ENCODE measurements around the gene USP47. TPM values are rescaled to one million over a fixed set of nuclear protein-coding genes. Genes with fewer than 3 reads are reported as not detected.

The USP47 gene
- total RNA-seq, 2 experiments from 2014 or later = 34.5 to 38.4 TPM

DNA sequence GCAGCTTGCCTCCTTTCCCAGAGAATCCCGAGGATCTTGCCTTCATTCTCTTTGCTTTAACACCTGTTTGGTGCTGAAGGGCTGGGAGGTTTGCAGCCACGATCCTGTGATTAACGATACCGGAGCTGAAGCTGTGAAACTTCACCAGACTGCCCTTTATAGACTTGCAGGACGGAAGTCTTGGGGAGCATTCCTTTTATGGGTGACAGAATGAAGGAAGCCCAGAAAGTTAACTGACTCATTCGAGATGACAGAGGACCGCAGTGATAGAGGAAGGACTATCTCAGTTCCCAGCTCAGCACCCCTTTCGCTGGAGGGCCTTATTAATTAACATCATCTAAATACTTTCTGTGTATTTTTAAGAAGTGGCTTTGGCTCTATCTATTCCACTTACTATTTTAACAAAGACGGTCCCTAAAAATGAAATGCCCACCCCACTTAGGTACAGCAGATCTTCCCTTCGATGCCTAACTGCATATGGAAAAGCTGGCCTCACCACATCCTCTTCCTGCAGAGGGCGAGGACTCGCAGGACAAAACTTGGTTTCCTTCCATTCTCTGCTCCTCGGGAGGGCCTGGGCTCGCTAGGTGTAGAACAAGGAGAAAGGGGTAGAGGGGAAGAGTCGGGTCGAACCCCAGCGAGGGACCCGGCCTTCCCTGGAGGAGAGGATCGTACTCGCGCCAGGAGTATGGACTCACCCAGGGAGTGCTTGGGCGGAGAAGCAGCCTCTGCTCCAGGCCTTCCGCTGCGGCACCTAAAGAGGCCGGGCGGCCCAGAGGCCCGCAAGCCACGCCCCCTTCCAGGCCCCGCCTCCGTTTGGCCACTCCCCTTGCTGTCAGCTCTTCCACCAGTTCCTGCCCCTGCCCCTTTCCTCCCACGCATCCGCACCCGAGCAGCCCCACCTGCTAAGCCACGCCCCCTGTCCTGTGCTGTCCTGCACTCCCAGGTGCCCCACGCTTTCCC lies 30.7 kb upstream of the USP47 start:
- ChIA-PET POLR2A (no interaction called here), CTCF (interaction anchor here (0.8 to 1.0 kb wide), 2 partner anchors 12 to 39 kb away, joined by 3 read pairs; no protein-coding TSS in a partner anchor)
- Mint-ChIP-seq H3K4me1 (ENCODE audit: low read depth) (no peaks in the 10 kb centered on the region), H3K27me3 (ENCODE audit: low read depth) (peaks cover 9% of the 10 kb centered on the region), H3K9me3 (ENCODE audit: insufficient read depth) (no peaks in the 10 kb centered on the region), H3K27ac (no peak overlapping the region), H3K36me3 (ENCODE audit: low read depth) (no peaks in the 10 kb centered on the region), H3K4me3 (no peak overlapping the region)
- ATAC-seq (no peak), DNase-seq (no peak)

DNA sequence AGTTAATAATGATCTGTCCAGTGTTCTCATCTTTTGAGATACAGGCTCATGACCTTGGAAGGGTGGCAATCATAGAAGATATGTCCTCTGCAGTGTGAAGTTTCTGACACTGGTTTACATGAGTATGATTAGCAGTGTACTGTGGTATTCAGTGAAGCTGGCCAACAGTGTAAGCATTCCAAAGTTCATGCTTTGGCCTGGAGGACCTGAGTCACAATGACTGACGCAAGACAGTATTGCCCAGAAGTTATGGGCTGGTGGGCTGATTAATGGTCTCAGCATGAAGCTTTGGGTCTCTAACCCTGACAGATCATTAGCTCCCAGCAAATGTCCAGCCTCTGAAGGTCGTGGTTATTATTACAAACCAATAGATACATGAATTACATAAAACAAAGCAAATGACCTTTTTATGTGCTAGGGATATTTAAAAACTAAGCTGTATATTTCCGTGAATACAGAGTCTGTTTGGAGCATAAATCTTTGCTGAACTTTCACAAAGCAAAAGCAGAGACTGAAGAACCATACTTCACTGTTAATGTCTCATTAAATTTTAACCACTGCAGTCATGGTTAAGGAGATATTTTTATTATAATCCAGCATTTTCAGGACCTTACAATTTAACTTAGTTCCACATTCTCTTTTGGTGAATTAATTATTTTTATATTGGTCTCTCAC lies 28.3 kb upstream of the USP47 start:
- Mint-ChIP-seq H3K4me1 (ENCODE audit: low read depth) (no peaks in the 10 kb centered on the region), H3K36me3 (ENCODE audit: low read depth) (no peaks in the 10 kb centered on the region), H3K4me3 (no peak overlapping the region), H3K9me3 (ENCODE audit: insufficient read depth) (no peaks in the 10 kb centered on the region), H3K27me3 (ENCODE audit: low read depth) (peaks cover 6% of the 10 kb centered on the region), H3K27ac (no peak overlapping the region)
- ATAC-seq (no peak), DNase-seq (no peak)
- CTCF ChIA-PET = interaction anchor here (1.5 kb wide), 1 partner anchor 14 kb away, joined by 5 read pairs; no protein-coding TSS in a partner anchor
- POLR2A ChIA-PET = no interaction called here

DNA sequence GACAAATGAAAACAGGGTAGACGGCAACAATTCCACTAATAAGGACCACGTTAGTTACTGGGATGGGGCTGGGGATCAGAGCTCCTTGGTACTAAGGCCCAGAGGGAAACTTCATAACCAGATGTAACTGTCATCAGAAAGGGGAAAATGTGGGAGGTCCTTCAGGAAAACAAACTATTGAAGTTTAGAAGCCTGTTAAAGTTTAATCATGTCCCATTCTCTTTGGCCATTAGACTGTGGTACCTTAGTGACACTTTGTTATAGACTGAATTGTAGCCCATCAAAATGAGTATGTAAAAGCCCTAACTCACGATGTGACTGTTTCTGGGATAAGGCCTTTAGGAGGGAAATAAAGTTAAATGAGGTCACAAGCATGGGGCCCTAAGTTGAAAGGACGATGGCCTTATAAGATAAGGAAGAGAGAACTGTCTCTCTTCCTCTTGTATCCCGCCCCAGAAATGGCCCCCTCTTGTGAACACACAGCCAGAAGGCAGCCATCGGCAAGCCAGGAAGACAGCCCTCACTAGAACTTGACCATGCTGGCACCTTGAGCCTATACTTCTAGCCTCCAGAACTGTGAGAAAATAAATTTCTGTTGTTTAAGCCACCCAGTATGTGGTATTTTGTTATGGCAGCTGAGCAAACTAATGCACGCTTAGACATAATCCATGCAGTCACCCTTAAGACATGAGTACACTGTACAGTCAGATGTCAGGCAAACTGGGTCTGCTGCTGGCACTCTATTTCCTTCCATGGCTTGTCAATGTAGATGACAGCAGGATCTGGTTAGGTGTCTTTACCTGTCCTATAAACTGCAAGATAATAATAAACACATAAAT lies 26.9 kb upstream of the USP47 start:
- H3K4me1 Mint-ChIP-seq (ENCODE audit: low read depth) = no peaks in the 10 kb centered on the region
- H3K27ac Mint-ChIP-seq = no peak overlapping the region
- ChIA-PET POLR2A (no interaction called here), CTCF (interaction anchor here (1.5 kb wide), 1 partner anchor 16 kb away, joined by 5 read pairs; no protein-coding TSS in a partner anchor)
- no peak overlapping the region for H3K4me3 Mint-ChIP-seq
- DNase-seq (no peak), ATAC-seq (no peak)
- no peaks in the 10 kb centered on the region for H3K9me3 Mint-ChIP-seq (ENCODE audit: insufficient read depth)
- no peaks in the 10 kb centered on the region for H3K36me3 Mint-ChIP-seq (ENCODE audit: low read depth)
- H3K27me3 Mint-ChIP-seq (ENCODE audit: low read depth) = peaks cover 5% of the 10 kb centered on the region

DNA sequence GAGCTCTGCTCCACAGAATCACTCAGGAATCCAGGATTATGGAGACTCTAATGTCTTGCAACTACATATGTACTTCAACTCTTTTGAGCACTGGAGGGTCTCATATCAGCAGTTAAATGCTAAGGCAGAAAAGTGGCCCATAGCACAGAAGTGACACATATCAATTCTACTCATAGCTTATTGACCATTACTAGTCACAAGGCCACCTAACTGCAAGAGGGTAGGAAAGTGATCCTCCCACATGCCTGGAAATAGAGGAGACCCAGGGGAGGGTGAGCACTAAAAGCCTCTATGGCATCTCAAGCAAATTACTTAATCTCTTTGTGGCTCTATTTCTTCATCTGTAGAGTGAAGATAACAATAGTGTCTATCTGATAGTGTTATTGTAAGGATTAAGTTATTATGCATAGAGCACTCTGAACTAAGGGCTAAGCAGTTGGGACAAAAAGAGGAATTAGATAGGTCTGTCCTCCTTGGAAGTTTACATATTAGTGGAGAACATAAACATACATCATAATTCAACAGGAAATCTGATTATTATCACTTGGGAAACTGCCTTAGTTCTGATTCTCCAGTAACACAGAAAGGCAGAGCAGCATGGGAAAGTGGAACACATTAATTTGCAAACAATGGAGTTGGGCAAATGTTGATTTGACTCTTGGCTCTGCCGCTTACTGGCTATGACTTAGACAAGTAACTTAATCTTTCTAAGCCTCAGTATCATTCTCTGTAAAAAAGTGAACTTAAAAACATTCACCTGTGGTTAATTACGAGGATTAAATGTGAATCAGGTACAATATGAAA lies 25.1 kb upstream of the USP47 start:
- no peak overlapping the region for H3K4me3 Mint-ChIP-seq
- POLR2A ChIA-PET = no interaction called here
- H3K27ac Mint-ChIP-seq = no peak overlapping the region
- no peaks in the 10 kb centered on the region for H3K9me3 Mint-ChIP-seq (ENCODE audit: insufficient read depth)
- H3K4me1 Mint-ChIP-seq (ENCODE audit: low read depth) = no peaks in the 10 kb centered on the region
- CTCF ChIA-PET = interaction anchor here (1.2 kb wide), 1 partner anchor 9 kb away, joined by 3 read pairs; no protein-coding TSS in a partner anchor
- no peaks in the 10 kb centered on the region for H3K36me3 Mint-ChIP-seq (ENCODE audit: low read depth)
- peaks cover 5% of the 10 kb centered on the region for H3K27me3 Mint-ChIP-seq (ENCODE audit: low read depth)
- no peak for DNase-seq
- no peak for ATAC-seq

DNA sequence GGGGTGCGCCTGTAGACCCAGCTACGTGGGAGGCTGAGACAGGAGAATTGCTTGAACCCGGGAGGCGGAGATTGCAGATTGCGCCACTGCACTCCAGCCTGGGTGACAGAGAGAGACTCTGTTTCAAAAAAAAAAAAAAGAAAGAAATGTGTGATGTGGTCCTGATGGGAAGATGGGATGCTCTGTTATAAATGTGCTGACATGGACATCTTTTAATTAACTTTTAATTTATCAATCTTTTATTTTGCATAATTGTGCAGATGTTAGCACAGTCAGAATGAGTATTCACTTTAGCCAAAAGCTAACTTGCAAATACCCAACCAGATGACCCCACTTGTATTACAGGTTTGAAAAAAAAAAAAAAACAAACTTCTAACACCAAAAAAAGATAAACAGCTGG lies 23.8 kb upstream of the USP47 start:
- H3K4me1 Mint-ChIP-seq (ENCODE audit: low read depth) = no peaks in the 10 kb centered on the region
- no peak overlapping the region for H3K27ac Mint-ChIP-seq
- peaks cover 5% of the 10 kb centered on the region for H3K27me3 Mint-ChIP-seq (ENCODE audit: low read depth)
- DNase-seq = no peak
- CTCF ChIA-PET = interaction anchor here (0.9 kb wide), 1 partner anchor 149 kb away, joined by 3 read pairs; no protein-coding TSS in a partner anchor
- H3K4me3 Mint-ChIP-seq = no peak overlapping the region
- no peak for ATAC-seq
- H3K36me3 Mint-ChIP-seq (ENCODE audit: low read depth) = no peaks in the 10 kb centered on the region
- H3K9me3 Mint-ChIP-seq (ENCODE audit: insufficient read depth) = no peaks in the 10 kb centered on the region
- POLR2A ChIA-PET = no interaction called here

DNA sequence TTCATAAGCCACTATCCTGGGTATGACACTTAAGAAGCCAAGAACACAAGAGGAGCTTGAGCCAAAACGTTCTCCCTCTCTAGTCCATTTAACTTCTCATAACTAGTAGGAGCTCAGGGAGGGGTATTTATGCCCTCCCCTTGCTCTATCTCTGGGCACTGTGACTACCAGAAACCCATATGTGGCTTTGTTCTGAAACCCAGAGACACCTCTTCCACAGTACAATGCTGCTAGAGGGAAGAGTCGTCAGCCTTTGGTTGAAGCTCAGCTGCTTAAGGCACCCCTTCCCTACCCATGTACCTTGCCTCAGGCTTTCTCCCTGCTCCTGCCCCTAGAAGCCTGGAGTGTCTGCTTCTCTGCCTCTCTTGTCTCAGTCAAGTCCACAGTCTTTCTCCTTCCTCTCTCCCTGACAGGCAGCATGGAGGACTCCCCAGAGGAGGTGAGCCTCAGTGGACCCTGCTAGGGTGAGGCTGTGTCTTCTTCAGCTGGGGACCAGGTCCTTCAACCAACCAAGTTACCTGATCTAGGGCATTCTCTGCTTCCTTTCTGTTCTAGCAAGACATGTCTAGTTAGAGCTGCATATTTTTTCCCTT lies 23.1 kb upstream of the USP47 start:
- no peaks in the 10 kb centered on the region for H3K4me1 Mint-ChIP-seq (ENCODE audit: low read depth)
- H3K27me3 Mint-ChIP-seq (ENCODE audit: low read depth) = peaks cover 5% of the 10 kb centered on the region
- DNase-seq = no peak
- no peak overlapping the region for H3K27ac Mint-ChIP-seq
- H3K36me3 Mint-ChIP-seq (ENCODE audit: low read depth) = no peaks in the 10 kb centered on the region
- H3K9me3 Mint-ChIP-seq (ENCODE audit: insufficient read depth) = no peaks in the 10 kb centered on the region
- POLR2A ChIA-PET = no interaction called here
- H3K4me3 Mint-ChIP-seq = no peak overlapping the region
- CTCF ChIA-PET = interaction anchor here (1.6 kb wide), 1 partner anchor 14 kb away, joined by 5 read pairs; no protein-coding TSS in a partner anchor
- ATAC-seq = no peak

DNA sequence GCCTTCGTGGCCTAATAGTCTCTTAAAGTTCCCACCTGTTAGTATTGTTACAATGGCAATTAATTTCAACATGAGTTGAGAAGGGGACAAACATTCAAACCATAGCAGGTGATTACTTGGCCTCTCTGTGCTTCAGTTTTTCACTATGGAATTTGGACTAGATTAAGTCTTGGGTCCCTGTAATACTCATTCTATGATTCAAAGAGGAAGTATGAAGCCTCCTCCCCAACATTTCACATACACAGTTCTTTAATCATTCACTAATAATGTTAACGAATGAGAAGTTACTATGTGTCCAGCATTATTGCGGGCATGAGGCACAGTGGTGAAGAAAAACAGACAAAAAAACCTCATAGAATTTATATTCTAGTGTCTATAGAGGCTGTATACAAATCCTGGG lies 19.9 kb upstream of the USP47 start:
- no peaks in the 10 kb centered on the region for H3K36me3 Mint-ChIP-seq (ENCODE audit: low read depth)
- CTCF ChIA-PET = no interaction called here
- no peaks in the 10 kb centered on the region for H3K9me3 Mint-ChIP-seq (ENCODE audit: insufficient read depth)
- ATAC-seq = no peak
- DNase-seq = no peak
- no peak overlapping the region for H3K27ac Mint-ChIP-seq
- H3K27me3 Mint-ChIP-seq (ENCODE audit: low read depth) = peaks cover 11% of the 10 kb centered on the region
- POLR2A ChIA-PET = no interaction called here
- H3K4me1 Mint-ChIP-seq (ENCODE audit: low read depth) = no peaks in the 10 kb centered on the region
- H3K4me3 Mint-ChIP-seq = no peak overlapping the region

DNA sequence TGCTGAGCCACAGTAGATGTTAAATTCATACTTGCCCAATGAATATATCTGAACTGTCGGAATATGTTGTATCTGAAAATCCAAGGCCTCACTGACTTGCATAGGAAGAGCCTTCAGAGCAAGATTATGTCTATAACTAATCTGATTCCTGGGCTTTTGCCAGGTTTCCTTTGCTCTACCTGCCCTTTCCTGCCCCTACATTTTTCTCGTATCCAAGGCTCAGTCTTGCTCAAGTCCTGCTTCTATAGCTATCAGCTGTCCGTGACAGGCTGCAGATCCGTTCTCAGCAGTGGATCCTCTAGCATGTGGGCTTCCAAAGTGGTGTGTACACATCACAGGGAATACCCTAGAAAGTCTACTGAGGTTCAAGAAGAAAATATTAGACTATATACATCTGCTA lies 18.8 kb upstream of the USP47 start:
- no peaks in the 10 kb centered on the region for H3K36me3 Mint-ChIP-seq (ENCODE audit: low read depth)
- no peak for ATAC-seq
- H3K9me3 Mint-ChIP-seq (ENCODE audit: insufficient read depth) = no peaks in the 10 kb centered on the region
- H3K4me1 Mint-ChIP-seq (ENCODE audit: low read depth) = no peaks in the 10 kb centered on the region
- H3K4me3 Mint-ChIP-seq = no peak overlapping the region
- H3K27me3 Mint-ChIP-seq (ENCODE audit: low read depth) = peaks cover 8% of the 10 kb centered on the region
- ChIA-PET POLR2A (no interaction called here), CTCF (interaction anchor here (1.3 kb wide), 1 partner anchor 21 kb away, joined by 3 read pairs; no protein-coding TSS in a partner anchor)
- H3K27ac Mint-ChIP-seq = no peak overlapping the region
- DNase-seq = no peak

DNA sequence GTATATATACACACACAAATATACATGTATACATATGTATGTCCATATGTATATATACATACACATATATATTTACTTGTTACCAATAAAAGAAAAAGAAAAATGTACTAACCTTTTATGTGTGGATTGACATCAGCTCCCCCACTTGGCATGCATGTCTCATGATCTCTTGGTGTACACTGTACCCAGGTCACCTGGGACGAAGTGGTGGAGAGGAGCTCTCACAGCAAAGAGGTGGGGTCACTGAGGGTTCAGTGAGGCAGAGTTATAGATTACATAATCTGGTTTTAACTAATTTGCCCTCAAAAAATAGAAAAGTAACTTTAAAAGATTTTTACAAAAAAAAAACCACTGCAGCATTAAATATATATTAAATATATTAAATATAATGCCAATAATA lies 15.5 kb upstream of the USP47 start:
- DNase-seq (no peak), ATAC-seq (no peak)
- H3K4me1 Mint-ChIP-seq (ENCODE audit: low read depth) = no peaks in the 10 kb centered on the region
- H3K27me3 Mint-ChIP-seq (ENCODE audit: low read depth) = peaks cover 10% of the 10 kb centered on the region
- CTCF ChIA-PET = interaction anchor here (0.7 to 1.5 kb wide), 2 partner anchors 21 to 455 kb away, joined by 3 to 4 read pairs; no protein-coding TSS in a partner anchor
- no peak overlapping the region for H3K27ac Mint-ChIP-seq
- POLR2A ChIA-PET = no interaction called here
- no peaks in the 10 kb centered on the region for H3K9me3 Mint-ChIP-seq (ENCODE audit: insufficient read depth)
- no peak overlapping the region for H3K4me3 Mint-ChIP-seq
- no peaks in the 10 kb centered on the region for H3K36me3 Mint-ChIP-seq (ENCODE audit: low read depth)

DNA sequence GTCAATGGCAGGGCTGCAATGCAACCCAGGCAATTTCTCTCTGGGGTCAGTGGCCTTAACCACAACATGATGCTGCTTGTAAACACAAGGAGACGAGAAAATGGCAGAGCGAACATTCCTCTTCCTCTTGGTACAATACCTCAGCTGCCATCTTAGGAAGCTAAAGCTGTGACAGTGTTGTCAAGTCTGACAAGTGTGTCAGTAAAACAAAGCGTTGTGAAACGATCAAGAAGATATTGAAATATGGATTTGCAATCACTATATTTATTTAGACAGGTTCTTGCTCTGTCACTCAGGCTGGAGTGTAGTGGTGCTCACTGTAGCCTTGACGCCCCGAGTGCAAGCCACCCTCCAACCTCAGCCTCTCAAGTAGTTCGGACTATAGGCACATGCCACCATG lies 14.5 kb upstream of the USP47 start:
- H3K9me3 Mint-ChIP-seq (ENCODE audit: insufficient read depth) = no peaks in the 10 kb centered on the region
- H3K4me1 Mint-ChIP-seq (ENCODE audit: low read depth) = no peaks in the 10 kb centered on the region
- H3K27ac Mint-ChIP-seq = no peak overlapping the region
- no peaks in the 10 kb centered on the region for H3K36me3 Mint-ChIP-seq (ENCODE audit: low read depth)
- H3K27me3 Mint-ChIP-seq (ENCODE audit: low read depth) = peaks cover 10% of the 10 kb centered on the region
- CTCF ChIA-PET = interaction anchor here (1.5 to 2.3 kb wide), 2 partner anchors 15 to 22 kb away, joined by 4 to 11 read pairs; partner anchors contain the start of gene USP47
- ATAC-seq (no peak), DNase-seq (no peak)
- no peak overlapping the region for H3K4me3 Mint-ChIP-seq
- POLR2A ChIA-PET = no interaction called here
